ENCODE results near the gene ZFP3.
"Not testable (repeated sequence)": the region's sequence is repeated elsewhere in the genome, so short reads cannot be mapped to it uniquely, and the experiment has no call there.

The ZFP3 gene

DNA sequence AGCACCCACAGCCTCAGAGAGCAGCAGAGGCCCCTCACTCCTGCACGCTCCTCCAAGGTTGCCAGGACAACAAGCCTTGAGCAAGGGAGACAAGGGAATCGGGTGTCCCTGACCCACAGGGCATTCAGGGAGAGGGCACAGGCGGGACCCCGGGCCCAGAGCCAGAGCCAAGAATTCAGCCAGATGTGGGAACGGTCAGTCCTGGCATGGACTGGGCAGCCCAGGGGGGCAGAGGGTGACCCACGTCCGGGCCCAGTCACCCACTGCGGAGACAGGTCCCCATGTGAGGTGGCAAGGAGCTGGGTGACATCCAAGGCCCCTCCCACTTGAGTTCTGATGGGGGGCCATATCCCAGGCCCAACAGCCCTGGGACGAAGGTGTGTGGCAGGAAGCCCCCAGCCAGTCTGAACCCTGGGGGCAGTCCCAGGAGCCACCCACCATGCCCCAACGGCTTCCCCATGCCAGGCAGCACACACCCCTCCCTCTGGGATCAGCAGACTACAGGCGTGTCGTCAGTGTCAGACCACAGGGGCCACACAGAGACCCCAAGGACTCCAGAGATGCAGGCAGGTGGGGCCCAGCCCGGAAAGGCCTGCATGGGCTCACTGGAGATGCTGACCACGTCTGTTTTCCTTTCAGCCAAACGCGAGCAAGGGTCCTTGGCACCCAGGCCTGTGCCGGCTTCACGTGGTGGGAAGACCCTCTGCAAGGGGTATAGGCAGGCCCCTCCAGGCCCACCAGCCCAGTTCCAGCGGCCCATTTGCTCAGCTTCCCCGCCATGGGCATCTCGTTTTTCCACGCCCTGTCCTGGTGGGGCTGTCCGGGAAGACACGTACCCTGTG is 60.6 kb downstream of the ZFP3 start:
- no peak for DNase-seq (ENCODE audit: low spot score)

DNA sequence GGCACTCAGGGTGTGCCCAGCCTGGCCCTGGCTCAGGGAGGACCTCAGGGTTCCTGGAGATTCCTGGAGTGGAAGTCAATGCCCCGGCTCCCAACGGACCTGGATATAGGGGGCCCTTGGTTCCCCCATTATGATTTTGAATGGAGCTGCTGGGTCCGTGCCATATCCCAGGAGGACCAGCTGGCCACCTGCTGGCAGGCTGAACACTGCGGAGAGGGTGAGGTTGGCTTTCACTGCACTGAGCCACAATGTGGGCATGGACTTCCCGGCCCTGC is 61.1 kb downstream of the ZFP3 start:
- DNase-seq (ENCODE audit: low spot score): no peak

DNA sequence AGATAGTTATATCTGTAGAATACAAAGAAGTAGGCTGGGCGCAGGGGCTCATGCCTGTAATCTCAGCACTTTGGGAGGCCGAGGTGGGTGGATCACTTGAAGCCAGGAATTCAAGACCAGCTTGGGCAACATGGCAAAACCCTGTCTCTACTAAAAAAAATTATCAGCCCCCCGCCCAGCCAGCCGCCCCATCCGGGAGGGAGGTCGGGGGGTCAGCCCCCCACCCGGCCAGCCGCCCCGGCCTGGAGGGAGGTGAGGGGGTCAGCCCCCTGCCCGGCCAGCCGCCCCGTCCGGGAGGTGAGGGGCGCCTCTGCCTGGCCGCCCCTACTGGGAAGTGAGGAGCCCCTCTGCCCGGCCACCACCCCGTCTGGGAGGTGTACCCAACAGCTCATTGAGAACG is 64.6 kb downstream of the ZFP3 start:
- DNase-seq (ENCODE audit: low spot score): not testable (repeated sequence)

Data from iPS-NIHi11 (cell line).